GM10266 (cell line): ENCODE results near the gene UBE2E2.

ENCODE experiments used
- DNase-seq: peaks from one replicate; pipeline ENCODE4 v3.0.0; 2012; ENCODE audit errors: extremely low spot score
- TF ChIP-seq, protein P1 (sequence below): IDR thresholded peaks from 2 replicates; pipeline ENCODE4 v1.5.1; 2012; ENCODE audit warnings: mild to moderate bottlenecking, low read depth; ENCODE audit not compliant: control insufficient read depth, insufficient read depth; ENCODE audit errors: missing control alignments

UBE2E2 gene

DNA sequence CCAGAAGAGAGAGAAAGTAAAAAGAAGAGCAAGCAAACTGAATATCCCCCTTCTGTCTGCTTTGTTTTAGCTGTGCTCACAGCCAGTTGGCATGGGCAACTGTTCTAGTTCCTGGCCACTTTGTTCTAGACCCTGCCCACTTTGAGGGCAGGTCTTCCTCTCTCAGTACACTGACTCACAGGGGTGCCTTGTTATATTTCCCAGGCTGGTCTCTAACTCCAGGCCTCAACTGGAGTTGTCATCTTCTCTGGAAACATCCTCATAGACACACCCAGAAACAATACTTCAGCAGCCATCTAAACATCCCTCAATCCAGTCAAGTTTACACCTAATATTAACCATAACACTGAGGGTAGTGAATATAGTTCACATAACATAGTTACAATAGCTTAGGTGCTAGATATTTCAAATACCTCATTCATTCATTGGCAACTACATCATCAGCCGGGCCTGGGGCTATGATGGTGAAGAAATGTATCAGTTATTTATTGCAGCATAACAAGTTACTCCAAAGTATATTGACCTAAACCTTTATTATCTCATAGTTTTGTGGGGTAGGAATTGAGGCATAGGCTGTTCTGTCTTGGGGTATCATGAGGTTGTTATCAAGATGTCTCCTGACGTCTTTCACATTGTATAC is 106.0 kb downstream of the UBE2E2 start:
- DNase-seq: no peak

DNA sequence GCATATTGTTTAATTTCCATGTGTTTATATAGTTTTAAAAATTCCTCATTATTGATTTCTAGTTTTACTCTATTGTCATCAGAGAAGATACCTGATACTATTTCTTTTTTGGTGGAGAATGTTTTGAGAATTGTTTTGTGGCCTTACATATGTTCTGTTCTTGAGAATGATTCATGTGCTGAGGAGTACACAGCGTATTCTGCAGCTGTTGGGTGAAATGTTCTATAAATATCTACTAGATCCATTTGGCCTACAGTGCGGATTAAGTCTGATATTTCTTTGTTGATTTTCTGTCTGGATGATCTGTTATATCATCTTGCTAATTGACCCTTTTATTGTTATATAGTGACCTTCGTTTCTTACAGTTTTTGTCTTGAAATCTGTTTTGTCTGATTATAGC is 109.7 kb downstream of the UBE2E2 start:
- no peak for DNase-seq
- TF ChIP-seq, protein P1, sequence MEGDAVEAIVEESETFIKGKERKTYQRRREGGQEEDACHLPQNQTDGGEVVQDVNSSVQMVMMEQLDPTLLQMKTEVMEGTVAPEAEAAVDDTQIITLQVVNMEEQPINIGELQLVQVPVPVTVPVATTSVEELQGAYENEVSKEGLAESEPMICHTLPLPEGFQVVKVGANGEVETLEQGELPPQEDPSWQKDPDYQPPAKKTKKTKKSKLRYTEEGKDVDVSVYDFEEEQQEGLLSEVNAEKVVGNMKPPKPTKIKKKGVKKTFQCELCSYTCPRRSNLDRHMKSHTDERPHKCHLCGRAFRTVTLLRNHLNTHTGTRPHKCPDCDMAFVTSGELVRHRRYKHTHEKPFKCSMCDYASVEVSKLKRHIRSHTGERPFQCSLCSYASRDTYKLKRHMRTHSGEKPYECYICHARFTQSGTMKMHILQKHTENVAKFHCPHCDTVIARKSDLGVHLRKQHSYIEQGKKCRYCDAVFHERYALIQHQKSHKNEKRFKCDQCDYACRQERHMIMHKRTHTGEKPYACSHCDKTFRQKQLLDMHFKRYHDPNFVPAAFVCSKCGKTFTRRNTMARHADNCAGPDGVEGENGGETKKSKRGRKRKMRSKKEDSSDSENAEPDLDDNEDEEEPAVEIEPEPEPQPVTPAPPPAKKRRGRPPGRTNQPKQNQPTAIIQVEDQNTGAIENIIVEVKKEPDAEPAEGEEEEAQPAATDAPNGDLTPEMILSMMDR: no peak

More for the DNA sequence above, 106.0 kb downstream of the UBE2E2 start:
- TF ChIP-seq, protein P1: no peak

DNA sequence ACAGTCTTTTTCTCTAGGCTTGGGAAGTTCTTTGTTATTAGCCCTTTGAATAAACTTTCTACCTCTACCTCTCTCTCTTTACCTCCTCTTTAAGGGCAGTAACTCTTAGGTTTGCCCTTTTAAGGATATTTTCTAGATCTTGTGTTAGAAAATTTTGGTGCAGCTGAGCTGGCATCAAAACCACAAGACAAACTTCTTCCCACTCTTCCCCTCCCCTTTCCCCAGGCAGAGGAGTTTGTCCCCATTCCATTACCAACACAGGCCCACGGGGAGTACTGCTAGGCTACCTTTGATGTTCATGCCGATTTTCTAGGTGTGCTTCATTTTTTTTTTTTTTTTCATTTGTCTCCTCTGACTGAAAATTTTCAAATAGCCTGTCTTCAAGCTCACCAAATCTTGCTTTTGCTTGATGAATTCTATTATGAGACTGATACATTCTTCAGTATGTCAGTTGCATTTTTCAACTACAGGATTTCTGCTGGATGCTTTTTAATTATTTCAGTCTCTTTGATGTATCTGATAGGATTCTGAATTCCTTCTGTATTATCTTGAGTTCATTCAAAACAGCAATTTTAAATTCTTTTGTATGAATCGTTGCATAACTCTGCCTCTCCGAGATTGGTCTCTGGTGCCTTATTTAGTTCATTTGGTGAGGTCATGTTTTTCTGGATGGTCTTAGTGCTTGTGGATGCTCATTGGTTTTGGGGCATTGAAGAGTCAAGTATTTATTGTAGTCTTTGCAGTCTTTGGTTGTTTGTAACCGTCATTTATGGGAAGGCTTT is 112.0 kb downstream of the UBE2E2 start:
- TF ChIP-seq, protein P1: no peak
- DNase-seq: no peak

DNA sequence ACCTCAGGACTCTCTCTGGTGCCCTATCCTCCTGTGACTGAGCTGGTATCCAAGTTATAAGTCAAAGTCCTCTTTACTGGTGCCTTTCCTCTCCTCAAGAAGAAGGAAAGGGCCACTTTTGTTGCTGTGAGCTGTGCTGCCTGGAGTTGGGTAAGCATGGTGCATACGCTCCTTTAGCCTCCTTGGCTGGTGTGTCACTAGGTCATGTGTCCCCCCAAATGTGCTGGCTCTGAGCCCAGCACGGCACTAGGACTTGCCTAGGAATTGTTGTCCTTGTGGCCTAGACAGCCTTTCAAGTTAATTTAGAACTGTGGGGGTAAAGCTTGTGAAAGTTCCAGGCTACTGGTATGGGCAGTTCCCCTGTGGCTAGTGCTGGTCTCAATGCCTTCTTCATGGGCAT is 113.8 kb downstream of the UBE2E2 start:
- DNase-seq: no peak
- TF ChIP-seq, protein P1: no peak

DNA sequence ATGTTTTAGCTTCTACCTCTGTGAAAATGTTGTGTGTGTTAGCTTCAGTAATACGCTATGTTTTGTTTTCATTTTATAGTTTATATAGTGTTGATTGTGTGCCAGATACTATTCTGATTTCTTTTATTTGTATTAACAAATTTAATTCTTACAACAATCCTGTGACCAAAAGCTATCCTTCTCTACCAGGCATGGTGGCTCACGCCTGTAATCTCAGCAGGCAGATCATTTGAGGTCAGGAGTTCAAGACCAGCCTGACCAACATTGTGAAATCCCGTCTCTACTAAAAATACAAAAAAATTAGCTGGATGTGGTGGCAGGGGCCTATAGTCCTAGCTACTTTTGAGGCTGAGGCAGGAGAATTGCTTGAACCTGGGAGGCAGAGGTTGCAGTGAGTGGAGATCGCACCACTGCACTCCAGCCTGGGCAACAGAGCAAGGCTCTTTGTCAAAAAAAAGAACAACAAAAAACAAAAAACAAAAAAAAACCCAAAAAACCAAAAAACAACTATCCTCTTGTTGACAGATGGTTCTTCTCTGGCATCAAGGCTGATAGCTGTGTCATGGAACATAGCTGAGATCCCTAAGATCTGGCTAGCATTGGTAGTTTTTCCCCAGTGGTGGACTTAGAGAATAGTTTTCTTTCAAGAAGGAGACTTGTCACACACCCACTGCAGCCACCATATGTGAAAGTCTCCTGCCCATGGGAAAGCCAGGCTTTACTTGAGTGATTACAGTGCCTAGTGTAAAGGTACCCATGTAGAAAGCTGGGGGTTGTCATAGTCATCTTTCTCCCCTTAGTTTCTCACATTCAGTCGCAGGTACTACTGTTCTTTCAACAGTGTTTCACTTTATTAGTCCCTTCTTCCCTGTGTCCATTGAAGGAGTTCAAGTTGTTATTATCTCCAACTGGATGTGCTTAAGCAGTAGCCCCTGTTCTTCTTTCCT is 116.5 kb downstream of the UBE2E2 start:
- TF ChIP-seq, protein P1: no peak
- no peak for DNase-seq

DNA sequence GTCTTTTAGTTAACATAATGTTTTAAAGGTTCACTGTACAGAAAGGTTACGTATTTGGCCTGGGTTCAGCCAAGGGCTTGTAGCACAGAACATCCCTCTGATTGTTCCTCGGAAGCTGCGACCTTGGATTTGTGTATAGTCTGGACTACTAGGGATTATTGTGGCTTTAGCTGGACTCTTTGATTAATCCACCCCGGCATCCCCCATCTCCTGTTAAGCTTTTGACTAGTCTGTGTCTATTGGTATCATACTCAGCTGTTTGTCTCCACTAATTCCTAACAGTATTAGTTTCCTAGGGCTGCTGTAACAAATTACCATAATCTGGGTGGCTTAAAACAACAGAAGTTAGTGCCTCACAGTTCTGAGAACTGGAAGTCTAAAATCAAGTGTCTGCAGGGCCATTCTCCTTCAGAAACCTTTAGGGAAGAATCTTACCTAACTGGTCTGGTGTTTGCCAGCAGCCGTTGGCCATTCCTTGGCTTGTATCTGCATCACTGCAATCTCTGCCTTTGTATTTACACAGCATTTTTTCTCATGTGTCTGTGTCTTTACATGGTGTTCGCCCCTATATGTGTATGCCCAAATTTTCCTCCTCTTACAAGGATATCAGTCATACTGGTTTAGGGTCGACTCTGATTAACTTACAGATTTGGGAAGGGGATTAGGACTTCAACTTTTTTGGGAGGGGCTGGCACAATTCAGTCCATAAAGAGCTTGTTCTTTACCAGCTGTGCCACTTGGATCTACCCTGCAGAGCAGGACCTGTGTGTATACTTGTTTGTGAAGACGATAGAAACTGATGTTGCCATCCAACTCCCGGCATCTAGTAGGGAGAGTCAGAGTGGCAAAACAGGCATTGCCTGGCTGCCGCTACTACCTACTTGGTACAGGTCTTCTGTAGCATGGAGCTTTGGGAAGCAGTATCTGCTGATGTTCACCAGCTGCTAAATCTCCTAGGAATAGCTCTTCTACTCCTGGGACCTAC is 117.8 kb downstream of the UBE2E2 start:
- no peak for DNase-seq
- TF ChIP-seq, protein P1: no peak
